Mesenchymal stem cell (in vitro differentiated cells and primary cell): ENCODE results near the gene RNGTT.
"Not testable (repeated sequence)": the region's sequence is repeated elsewhere in the genome, so short reads cannot be mapped to it uniquely, and the experiment has no call there.

ENCODE experiments used
- DNase-seq: peaks from one replicate; pipeline ENCODE4 v3.0.0-alpha.2; 2013
- H2AFZ ChIP-seq: one replicate; pipeline ENCODE4 v1.6.1; 2013; ENCODE audit warnings: low read depth, mild to moderate bottlenecking, control low read depth, inconsistent platforms, low read length, moderate library complexity
- H2AK5ac ChIP-seq: 2 replicates; pipeline ENCODE4 v1.6.1; 2013; ENCODE audit warnings: low read length, moderate library complexity, mild to moderate bottlenecking, inconsistent platforms; ENCODE audit not compliant: severe bottlenecking
- H2BK120ac ChIP-seq: one replicate; pipeline ENCODE4 v1.6.1; 2013; ENCODE audit warnings: low read depth, mild to moderate bottlenecking, inconsistent platforms, low read length, moderate library complexity
- H2BK12ac ChIP-seq, 2 experiments: one replicate each; pipeline ENCODE4 v1.6.1; 2013; ENCODE audit warnings: inconsistent platforms in 2 of 2, low read length in 2 of 2, mild to moderate bottlenecking in 2 of 2, moderate library complexity in 2 of 2, control low read depth in 1 of 2
- H2BK15ac ChIP-seq: one replicate; pipeline ENCODE4 v1.6.1; 2013; ENCODE audit warnings: mild to moderate bottlenecking, low read depth, inconsistent platforms; ENCODE audit not compliant: poor library complexity, severe bottlenecking
- H2BK5ac ChIP-seq: 2 replicates; pipeline ENCODE4 v1.6.1; 2013; ENCODE audit warnings: low read depth, mild to moderate bottlenecking, low read length, control low read depth, inconsistent platforms; ENCODE audit not compliant: poor library complexity, severe bottlenecking
- H3K14ac ChIP-seq, 2 experiments: one replicate each; pipeline ENCODE4 v1.6.1; 2013; ENCODE audit warnings: inconsistent platforms in 2 of 2, low read length in 2 of 2, control low read depth in 1 of 2, mild to moderate bottlenecking in 1 of 2, moderate library complexity in 1 of 2
- H3K18ac ChIP-seq, 2 experiments: one replicate each; pipeline ENCODE4 v1.6.1; 2013; ENCODE audit warnings: inconsistent platforms in 2 of 2, low read length in 2 of 2, control low read depth in 1 of 2, low read depth in 1 of 2, mild to moderate bottlenecking in 1 of 2
- H3K23ac ChIP-seq, 2 experiments: one replicate each; pipeline ENCODE4 v1.6.1; 2013; ENCODE audit warnings: inconsistent platforms in 2 of 2, low read length in 2 of 2, mild to moderate bottlenecking in 2 of 2, moderate library complexity in 2 of 2, control low read depth in 1 of 2
- H3K27ac ChIP-seq: 2 replicates; pipeline ENCODE4 v1.5.1; 2013; ENCODE audit warnings: mild to moderate bottlenecking, moderate library complexity, low read length, control low read depth, inconsistent platforms; ENCODE audit not compliant: poor library complexity, severe bottlenecking
- H3K27me3 ChIP-seq, 2 experiments: 2 replicates each; pipeline versions ENCODE4 v1.6.1 to v1.7.0; 2013; ENCODE audit warnings: low read length in 2 of 2, mild to moderate bottlenecking in 2 of 2, moderate library complexity in 2 of 2, control low read depth in 1 of 2, inconsistent platforms in 1 of 2; ENCODE audit not compliant: control insufficient read depth in 1 of 2, insufficient read depth in 1 of 2
- H3K36me3 ChIP-seq, 2 experiments: 2 replicates each; pipeline versions ENCODE4 v1.6.1 to v1.7.0; 2013; ENCODE audit warnings: low read length in 2 of 2, control low read depth in 1 of 2, inconsistent platforms in 1 of 2, low read depth in 1 of 2, mild to moderate bottlenecking in 1 of 2; ENCODE audit not compliant: insufficient read depth in 2 of 2, control insufficient read depth in 1 of 2
- H3K4ac ChIP-seq, 2 experiments: one replicate each; pipeline ENCODE4 v1.6.1; 2013; ENCODE audit warnings: inconsistent platforms in 2 of 2, low read length in 2 of 2, mild to moderate bottlenecking in 2 of 2, moderate library complexity in 2 of 2, control low read depth in 1 of 2, low read depth in 1 of 2
- H3K4me1 ChIP-seq: 2 replicates; pipeline ENCODE4 v1.6.1; 2013; ENCODE audit warnings: low read depth, low read length, control low read depth; ENCODE audit not compliant: control insufficient read depth, insufficient read depth
- H3K4me2 ChIP-seq: 2 replicates; pipeline ENCODE4 v1.6.1; 2013; ENCODE audit warnings: low read length, mild to moderate bottlenecking, inconsistent platforms; ENCODE audit not compliant: poor library complexity, severe bottlenecking
- H3K4me3 ChIP-seq, 2 experiments: 2 replicates each; pipeline versions ENCODE4 v1.5.1 to v1.7.0; 2013; ENCODE audit warnings: low read length in 2 of 2, mild to moderate bottlenecking in 2 of 2, control low read depth in 1 of 2, low read depth in 1 of 2; ENCODE audit not compliant: insufficient read depth in 1 of 2
- H3K79me1 ChIP-seq: replicated peaks from 2 replicates; pipeline ENCODE4 v1.6.1; 2013; ENCODE audit warnings: mild to moderate bottlenecking, control low read depth, low read length, inconsistent platforms; ENCODE audit not compliant: poor library complexity, severe bottlenecking
- H3K9ac ChIP-seq: 2 replicates; pipeline ENCODE4 v1.7.0; 2013; ENCODE audit warnings: mild to moderate bottlenecking, low read length, moderate library complexity
- H3K9me3 ChIP-seq: 2 replicates; pipeline ENCODE4 v1.7.0; 2013; ENCODE audit warnings: mild to moderate bottlenecking, low read length; ENCODE audit not compliant: control insufficient read depth
- H4K8ac ChIP-seq: one replicate; pipeline ENCODE4 v1.6.1; 2013; ENCODE audit warnings: inconsistent platforms, mild to moderate bottlenecking, low read length, moderate library complexity
- H4K91ac ChIP-seq: one replicate; pipeline ENCODE4 v1.6.1; 2013; ENCODE audit warnings: mild to moderate bottlenecking, low read length, inconsistent platforms
- WGBS: methylation state at CpG from one replicate; pipeline ENCODE4 v1.1.7; 2013; ENCODE audit warnings: mixed read lengths; 5-methylcytosine and 5-hydroxymethylcytosine counted together

The RNGTT gene

GRCh38 chr6:88780714-88781389 lies 182.6 kb downstream of the RNGTT start:
- no peak overlapping the region for H3K23ac ChIP-seq
- WGBS, result 88% methylated on average over 1 of the region's 5 CpGs
- no peak overlapping the region for H2BK5ac ChIP-seq
- no peaks in the 10 kb centered on the region for H3K36me3 ChIP-seq
- no peak overlapping the region for H4K91ac ChIP-seq
- H3K79me1 ChIP-seq, result peaks cover 3% of the 10 kb centered on the region
- H3K4me1 ChIP-seq, result peaks cover 1% of the 10 kb centered on the region
- H2BK12ac ChIP-seq, result no peak overlapping the region
- no peak overlapping the region for H4K8ac ChIP-seq
- no peak overlapping the region for H3K9ac ChIP-seq
- H2AFZ ChIP-seq, result no peak overlapping the region
- H3K18ac ChIP-seq, result no peak overlapping the region
- no peak overlapping the region for H3K4ac ChIP-seq
- H3K4me2 ChIP-seq, result no peak overlapping the region
- no peak overlapping the region for H3K27ac ChIP-seq
- no peaks in the 10 kb centered on the region for H3K9me3 ChIP-seq
- no peak overlapping the region for H3K4me3 ChIP-seq
- no peak overlapping the region for H2BK15ac ChIP-seq
- DNase-seq, result peak; percentile 72
- no peak overlapping the region for H2AK5ac ChIP-seq
- no peak overlapping the region for H2BK120ac ChIP-seq
- H3K14ac ChIP-seq, result no peak overlapping the region
- no peaks in the 10 kb centered on the region for H3K27me3 ChIP-seq

GRCh38 chr6:88775866-88776571 lies 187.4 kb downstream of the RNGTT start:
- H4K8ac ChIP-seq, result no peak overlapping the region
- H2BK5ac ChIP-seq, result no peak overlapping the region
- H2BK12ac ChIP-seq, result no peak overlapping the region
- no peak overlapping the region for H2BK120ac ChIP-seq
- peaks cover 1% of the 10 kb centered on the region for H3K79me1 ChIP-seq
- H3K27ac ChIP-seq, result no peak overlapping the region
- no peaks in the 10 kb centered on the region for H3K36me3 ChIP-seq
- no peaks in the 10 kb centered on the region for H3K9me3 ChIP-seq
- H3K14ac ChIP-seq, result no peak overlapping the region
- no peak overlapping the region for H2AK5ac ChIP-seq
- H3K18ac ChIP-seq, result no peak overlapping the region
- no peak overlapping the region for H3K23ac ChIP-seq
- H3K4ac ChIP-seq, result no peak overlapping the region
- no peak overlapping the region for H2BK15ac ChIP-seq
- no peaks in the 10 kb centered on the region for H3K27me3 ChIP-seq
- WGBS, result 97% methylated on average over 4 of the region's 8 CpGs
- no peak overlapping the region for H3K9ac ChIP-seq
- H4K91ac ChIP-seq, result no peak overlapping the region
- H3K4me3 ChIP-seq, result no peak overlapping the region
- no peak for DNase-seq
- H3K4me2 ChIP-seq, result no peak overlapping the region
- peaks cover 1% of the 10 kb centered on the region for H3K4me1 ChIP-seq
- H2AFZ ChIP-seq, result no peak overlapping the region

GRCh38 chr6:88768114-88768513 lies 195.3 kb downstream of the RNGTT start:
- not testable (repeated sequence) for DNase-seq, H4K91ac ChIP-seq
- WGBS, result 90% methylated on average over 1 of the region's 2 CpGs

GRCh38 chr6:88764081-88764480 lies 199.3 kb downstream of the RNGTT start:
- Histone ChIP-seq H3K4me1 (no peaks in the 10 kb centered on the region), H2BK120ac (no peak overlapping the region), H3K79me1 (peaks cover 2% of the 10 kb centered on the region), H2BK5ac (no peak overlapping the region), H2AK5ac (no peak overlapping the region), H4K91ac (no peak overlapping the region), H2BK15ac (no peak overlapping the region), H3K4ac (no peak overlapping the region), H3K9ac (no peak overlapping the region), H3K14ac (no peak overlapping the region), H3K27me3 (no peaks in the 10 kb centered on the region), H3K23ac (no peak overlapping the region), H2AFZ (no peak overlapping the region), H3K27ac (no peak overlapping the region), H2BK12ac (no peak overlapping the region), H4K8ac (no peak overlapping the region), H3K9me3 (no peaks in the 10 kb centered on the region), H3K36me3 (no peaks in the 10 kb centered on the region), H3K4me3 (no peak overlapping the region), H3K18ac (no peak overlapping the region), H3K4me2 (no peak overlapping the region)
- WGBS, result 100% methylated on average over 2 of the region's 3 CpGs
- no peak for DNase-seq

More at GRCh38 chr6:88768114-88768513, 195.3 kb downstream of the RNGTT start:
- not testable (repeated sequence) for H3K9ac ChIP-seq, H3K4me1 ChIP-seq, H3K27ac ChIP-seq, H3K18ac ChIP-seq, H3K14ac ChIP-seq, H2BK5ac ChIP-seq, H3K4ac ChIP-seq, H2AFZ ChIP-seq, H3K9me3 ChIP-seq, H2AK5ac ChIP-seq, H3K4me2 ChIP-seq, H2BK120ac ChIP-seq, H3K23ac ChIP-seq, H2BK15ac ChIP-seq, H4K8ac ChIP-seq, H3K36me3 ChIP-seq, H3K27me3 ChIP-seq, H3K4me3 ChIP-seq, H3K79me1 ChIP-seq, H2BK12ac ChIP-seq
